NCI-H446 treated with DMSO at 0.1 percent for 48 hours (cell line): Measurements from ENCODE around the gene AFF4.
"Not testable (repeated sequence)": the region's sequence is repeated elsewhere in the genome, so short reads cannot be mapped to it uniquely, and the experiment has no call there.

Experiments used
- DNase-seq: peaks from one replicate; lab custom pipeline; 2025; lab: John Stamatoyannopoulos, UW

Gene AFF4

GRCh38 chr5:132956166-132956799 lies 7.2 kb downstream of the AFF4 start:
- not testable (repeated sequence) for DNase-seq

GRCh38 chr5:132953710-132954109 lies 9.7 kb downstream of the AFF4 start:
- no peak for DNase-seq

- no peak for DNase-seq
Measured at GRCh38 chr5:132952829-132953228, 10.6 kb downstream of the AFF4 start.

- DNase-seq, result no peak
Measured at GRCh38 chr5:132951897-132952296, 11.5 kb downstream of the AFF4 start.

- no peak for DNase-seq
Measured at GRCh38 chr5:132949136-132949535, 14.3 kb downstream of the AFF4 start.

GRCh38 chr5:132947671-132948070 lies 15.8 kb downstream of the AFF4 start:
- no peak for DNase-seq

GRCh38 chr5:132945315-132945714 lies 18.1 kb downstream of the AFF4 start:
- DNase-seq, result not testable (repeated sequence)

- no peak for DNase-seq
Measured at GRCh38 chr5:132943362-132944022, 19.9 kb downstream of the AFF4 start.

- no peak for DNase-seq
Measured at GRCh38 chr5:132941331-132941730, 22.1 kb downstream of the AFF4 start.

GRCh38 chr5:132928062-132928407 lies 35.4 kb downstream of the AFF4 start:
- no peak for DNase-seq

GRCh38 chr5:132927355-132928061 lies 35.9 kb downstream of the AFF4 start:
- DNase-seq, result no peak

- no peak for DNase-seq
Measured at GRCh38 chr5:132926437-132926836, 37.0 kb downstream of the AFF4 start.

GRCh38 chr5:132916086-132916485 lies 47.3 kb downstream of the AFF4 start:
- no peak for DNase-seq

- DNase-seq, result no peak
Measured at GRCh38 chr5:132915681-132916080, 47.8 kb downstream of the AFF4 start.

GRCh38 chr5:132909702-132910101 lies 53.7 kb downstream of the AFF4 start:
- DNase-seq, result no peak

- DNase-seq, result no peak
Measured at GRCh38 chr5:132907161-132907560, 56.3 kb downstream of the AFF4 start.

- DNase-seq, result no peak
Measured at GRCh38 chr5:132905938-132906337, 57.5 kb downstream of the AFF4 start.

GRCh38 chr5:132901730-132902129 lies 61.7 kb downstream of the AFF4 start:
- DNase-seq, result no peak

GRCh38 chr5:132901036-132901435 lies 62.4 kb downstream of the AFF4 start:
- no peak for DNase-seq

- no peak for DNase-seq
Measured at GRCh38 chr5:132898094-132898493, 65.3 kb downstream of the AFF4 start.

GRCh38 chr5:132896685-132897084 lies 66.7 kb downstream of the AFF4 start:
- DNase-seq, result no peak

- DNase-seq, result no peak
Measured at GRCh38 chr5:132895719-132896305, 67.6 kb downstream of the AFF4 start.

- no peak for DNase-seq
Measured at GRCh38 chr5:132890817-132891216, 72.6 kb downstream of the AFF4 start.
